ENCODE results near the gene ADAMTS18. TPM values are rescaled to one million over a fixed set of nuclear protein-coding genes. Genes with fewer than 3 reads are reported as not detected.

ADAMTS18 gene
- total and polyA plus RNA-seq, 2 of the 8 experiments (the other 6 are each of a cell fraction or from before 2014, with no cell fraction given) = 0.05 to 0.19 TPM

DNA sequence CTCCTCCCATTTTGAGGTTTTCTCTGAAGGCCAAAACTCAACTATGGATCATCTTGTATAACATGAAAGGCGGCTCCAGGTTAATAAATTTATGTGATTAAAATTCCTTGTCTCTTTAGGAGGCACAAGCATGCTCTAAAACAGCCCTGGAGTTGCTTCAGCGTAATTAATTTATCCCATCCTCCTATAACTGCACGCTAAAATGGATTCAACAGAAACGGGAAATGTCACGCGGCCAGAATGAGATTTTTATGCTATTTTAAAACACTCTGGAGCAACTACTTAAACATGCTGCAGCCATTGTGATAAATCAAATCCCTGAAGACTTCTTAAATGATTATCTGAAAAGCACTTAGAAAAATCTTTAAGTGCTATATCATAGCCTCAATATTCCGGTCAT is 106.6 kb downstream of the ADAMTS18 start (continued):
- TF ChIP-seq BCL11A (IDR thresholded peaks at IDR 0.05; ENCODE audit: low read depth in 2 of 2, low read length in 2 of 2) (no peak), EGR1 (IDR thresholded peaks at IDR 0.05; ENCODE audit: borderline replicate concordance, low read depth, low read length) (no peak), SP4 (IDR thresholded peaks at IDR 0.05; ENCODE audit: low read length) (no peak)

Data from H1 (cell line).